HS-5 (cell line): Measurements from ENCODE around the gene DGKA.

Source experiments
- DNase-seq: peaks from one replicate; pipeline ENCODE4 v3.0.0-alpha.2; 2012; ENCODE audit warnings: low read depth

The DGKA gene

GRCh38 chr12:55931780-55932550, 1.0 kb downstream of the DGKA start:
- no peak for DNase-seq

- no peak for DNase-seq
Measured at GRCh38 chr12:55932551-55932910, 1.6 kb downstream of the DGKA start.

- DNase-seq, result no peak
Measured at GRCh38 chr12:55933169-55933798, 2.3 kb downstream of the DGKA start.

GRCh38 chr12:55933799-55934742, 3.1 kb downstream of the DGKA start:
- no peak for DNase-seq

GRCh38 chr12:55934773-55935172, 3.8 kb downstream of the DGKA start:
- no peak for DNase-seq

GRCh38 chr12:55935738-55936151, 4.8 kb downstream of the DGKA start:
- DNase-seq, result no peak

- DNase-seq, result no peak
Measured at GRCh38 chr12:55937981-55938380, 7.0 kb downstream of the DGKA start.

- no peak for DNase-seq
Measured at GRCh38 chr12:55938826-55939501, 8.0 kb downstream of the DGKA start.

GRCh38 chr12:55940065-55940732, 9.2 kb downstream of the DGKA start:
- DNase-seq, result no peak

- no peak for DNase-seq
Measured at GRCh38 chr12:55942055-55942454, 11.1 kb downstream of the DGKA start.

- no peak for DNase-seq
Measured at GRCh38 chr12:55942577-55943136, 11.7 kb downstream of the DGKA start.

- no peak for DNase-seq
Measured at GRCh38 chr12:55946553-55946952, 15.6 kb downstream of the DGKA start.

- no peak for DNase-seq
Measured at GRCh38 chr12:55955344-55955743, 24.4 kb downstream of the DGKA start.

GRCh38 chr12:55955800-55956508, 25.0 kb downstream of the DGKA start:
- no peak for DNase-seq

GRCh38 chr12:55957106-55957859, 26.3 kb downstream of the DGKA start:
- DNase-seq, result no peak

GRCh38 chr12:55963760-55964159, 32.8 kb downstream of the DGKA start:
- no peak for DNase-seq

GRCh38 chr12:55965240-55965639, 34.3 kb downstream of the DGKA start:
- DNase-seq, result no peak

GRCh38 chr12:55965941-55966407, 35.0 kb downstream of the DGKA start, which contains the start of gene PMEL:
PMEL (minus strand) TSS chr12:55966042; CDS start chr12:55966011, 31 bp downstream.
- DNase-seq, result no peak
